ENCODE measurements around the gene OR1A1.

GRCh38 chr17:3256575-3256974 is 49.1 kb downstream of the OR1A1 start:
- no peak for TF ChIP-seq EZH2 (IDR thresholded peaks at IDR 0.05; ENCODE audit: insufficient read depth, poor library complexity, severe bottlenecking)
- TF ChIP-seq EZH2phosphoT487 (IDR thresholded peaks at IDR 0.05; ENCODE audit: insufficient read depth, low read depth), result no peak

Data from GM23248 (cell line).